ENCODE results near the gene NEK6. TPM values are rescaled to one million over a fixed set of nuclear protein-coding genes. Genes with fewer than 3 reads are reported as not detected.
A peak's percentile ranks its signal among the peaks of the same experiment; 100 is the strongest.

The NEK6 gene
- total and polyA plus RNA-seq, 11 donors: 1.8 to 42.4 (median 6.4) TPM

DNA sequence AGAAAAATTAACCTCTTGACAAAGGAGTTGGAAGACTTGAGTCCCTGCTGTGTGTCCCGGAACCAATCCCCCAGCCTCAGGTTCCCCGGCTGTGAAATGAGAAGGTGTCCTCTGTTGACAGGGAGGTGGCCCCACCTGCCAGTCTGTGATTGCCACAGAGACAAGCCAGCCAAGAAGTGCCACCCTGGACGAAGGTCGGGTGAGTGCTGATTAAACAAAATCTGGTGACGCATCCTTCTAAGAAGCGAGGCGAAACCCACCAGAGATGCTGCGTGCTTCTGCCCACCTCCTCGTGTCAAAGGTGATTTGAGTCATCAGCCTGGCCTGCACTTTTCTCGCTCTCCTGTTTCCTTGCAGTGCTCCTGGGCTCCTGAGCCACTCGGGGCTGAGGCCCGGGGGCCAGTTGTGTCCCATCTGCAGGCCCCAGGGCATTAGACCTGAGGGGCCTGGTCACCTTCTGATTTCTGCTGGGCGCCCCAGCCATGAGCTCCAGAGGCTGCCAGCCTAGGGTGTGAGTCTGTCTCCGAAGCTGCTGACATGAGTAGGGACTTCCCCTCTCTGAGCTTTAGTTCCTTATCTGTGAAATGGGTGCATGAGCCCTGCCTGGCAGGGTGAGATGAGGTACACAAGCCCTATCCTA, 28.7 kb downstream of the NEK6 start:
- Histone ChIP-seq H3K27me3 (no peaks in the 10 kb centered on the region), H3K4me1 (peaks cover 14 to 94% (median 62%) of the 10 kb centered on the region in 12 donors), H3K27ac (peak overlapping the region in 10 of 12 donors; percentile 20 to 88 (median 41)), H3K36me3 (peaks cover 0 to 12% (median 0%) of the 10 kb centered on the region in 9 donors), H3K9me3 (no peaks in the 10 kb centered on the region), H3K4me3 (peak overlapping the region in 1 of 12 donors; percentile 28)
- WGBS, 4 donors: 80 to 90% (median 85%) methylated on average over 14 of the region's 14 CpGs
- DNase-seq (peak in 1 of 5 donors; percentile 60), ATAC-seq (no peak)
- intact Hi-C loops (cut with DNase I): loop anchor here in 1 of 10 donors (10.0 kb wide), 1 partner anchor 72 kb away; no protein-coding TSS in a partner anchor
- no peak for TF ChIP-seq POLR2A (IDR thresholded peaks at IDR 0.05)
- TF ChIP-seq, protein P1, sequence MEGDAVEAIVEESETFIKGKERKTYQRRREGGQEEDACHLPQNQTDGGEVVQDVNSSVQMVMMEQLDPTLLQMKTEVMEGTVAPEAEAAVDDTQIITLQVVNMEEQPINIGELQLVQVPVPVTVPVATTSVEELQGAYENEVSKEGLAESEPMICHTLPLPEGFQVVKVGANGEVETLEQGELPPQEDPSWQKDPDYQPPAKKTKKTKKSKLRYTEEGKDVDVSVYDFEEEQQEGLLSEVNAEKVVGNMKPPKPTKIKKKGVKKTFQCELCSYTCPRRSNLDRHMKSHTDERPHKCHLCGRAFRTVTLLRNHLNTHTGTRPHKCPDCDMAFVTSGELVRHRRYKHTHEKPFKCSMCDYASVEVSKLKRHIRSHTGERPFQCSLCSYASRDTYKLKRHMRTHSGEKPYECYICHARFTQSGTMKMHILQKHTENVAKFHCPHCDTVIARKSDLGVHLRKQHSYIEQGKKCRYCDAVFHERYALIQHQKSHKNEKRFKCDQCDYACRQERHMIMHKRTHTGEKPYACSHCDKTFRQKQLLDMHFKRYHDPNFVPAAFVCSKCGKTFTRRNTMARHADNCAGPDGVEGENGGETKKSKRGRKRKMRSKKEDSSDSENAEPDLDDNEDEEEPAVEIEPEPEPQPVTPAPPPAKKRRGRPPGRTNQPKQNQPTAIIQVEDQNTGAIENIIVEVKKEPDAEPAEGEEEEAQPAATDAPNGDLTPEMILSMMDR (IDR thresholded peaks at IDR 0.05): no peak

- Histone ChIP-seq H3K9me3 (no peaks in the 10 kb centered on the region), H3K4me3 (no peak overlapping the region), H3K36me3 (peaks cover 0 to 12% (median 0%) of the 10 kb centered on the region in 9 donors), H3K27me3 (no peaks in the 10 kb centered on the region), H3K4me1 (peaks cover 12 to 92% (median 59%) of the 10 kb centered on the region in 12 donors), H3K27ac (peak overlapping the region in 1 of 12 donors; percentile 43)
- WGBS, 4 donors: 77 to 85% (median 82%) methylated on average over 8 to 21 of the region's 21 CpGs
- no peak for TF ChIP-seq POLR2A (IDR thresholded peaks at IDR 0.05)
- TF ChIP-seq, protein P1 (IDR thresholded peaks at IDR 0.05): no peak
- peak in 3 of 4 donors; percentile 3 to 7 (median 6) for ATAC-seq
- peak in 1 of 5 donors; percentile 64 for DNase-seq
- intact Hi-C loops (cut with DNase I): no loop called here
These were observed 32.4 kb downstream of the NEK6 start for GRCh38 chr9:124290053-124290591.

DNA sequence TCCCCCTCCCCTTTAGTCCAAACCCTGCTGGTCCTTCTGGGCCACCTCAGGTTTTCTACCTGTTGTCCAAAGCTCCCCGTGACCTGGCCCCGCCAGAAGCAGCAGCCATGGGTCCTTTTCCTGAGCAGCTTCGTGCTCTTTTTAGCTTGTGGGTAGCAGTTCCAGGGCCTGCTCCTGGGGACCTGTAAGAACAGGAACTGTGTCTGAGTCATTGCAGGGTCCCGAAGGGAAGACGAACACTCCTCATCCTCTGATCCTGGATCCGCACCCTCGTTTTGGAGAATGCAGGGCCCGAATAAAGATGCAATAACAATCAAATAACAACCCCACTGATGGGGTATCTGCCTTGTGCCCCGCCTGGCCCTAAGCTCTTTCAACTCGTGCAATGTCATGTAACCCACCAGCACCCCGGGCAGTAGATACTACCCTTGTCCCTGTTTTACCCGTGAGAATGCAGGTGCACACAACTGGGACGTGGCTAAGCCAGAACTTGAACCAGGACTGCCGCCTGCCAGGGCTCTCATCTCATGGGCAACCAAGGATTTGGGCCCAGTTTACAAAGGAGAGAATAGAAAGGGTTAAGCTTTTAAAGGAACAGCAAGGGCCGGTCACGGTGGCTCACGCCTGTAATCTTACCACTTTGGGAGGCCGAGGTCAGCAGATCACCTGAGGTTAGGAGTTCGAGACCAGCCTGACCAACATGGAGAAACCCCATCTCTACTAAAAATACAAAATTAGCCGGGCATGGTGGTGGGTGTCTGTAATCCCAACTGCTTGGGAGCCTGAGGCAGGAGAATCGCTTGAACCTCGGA, 33.2 kb downstream of the NEK6 start:
- peaks cover 0 to 12% (median 0%) of the 10 kb centered on the region in 9 donors for H3K36me3 ChIP-seq
- H3K4me1 ChIP-seq: peaks cover 12 to 92% (median 59%) of the 10 kb centered on the region in 12 donors
- ATAC-seq: peak in 2 of 4 donors; percentile 5 to 30
- peak overlapping the region in 2 of 12 donors; percentile 5 to 22 for H3K4me3 ChIP-seq
- no peaks in the 10 kb centered on the region for H3K27me3 ChIP-seq
- H3K9me3 ChIP-seq: no peaks in the 10 kb centered on the region
- TF ChIP-seq POLR2A (IDR thresholded peaks at IDR 0.05): no peak
- peak overlapping the region in 5 of 12 donors; percentile 23 to 52 (median 42) for H3K27ac ChIP-seq
- no peak for DNase-seq
- intact Hi-C loops (cut with DNase I): no loop called here
- 64 to 76% (median 69%) methylated on average over 22 of the region's 22 CpGs for WGBS, 4 donors

- Histone ChIP-seq H3K36me3 (peaks cover 0 to 7% (median 0%) of the 10 kb centered on the region in 9 donors), H3K4me3 (peak overlapping the region in 5 of 12 donors; percentile 5 to 26 (median 22)), H3K27ac (peak overlapping the region in 5 of 12 donors; percentile 23 to 52 (median 42)), H3K4me1 (peaks cover 18 to 93% (median 62%) of the 10 kb centered on the region in 12 donors), H3K27me3 (no peaks in the 10 kb centered on the region), H3K9me3 (no peaks in the 10 kb centered on the region)
- WGBS, 4 donors: 18 to 24% (median 22%) methylated on average over 9 to 11 of the region's 11 CpGs
- DNase-seq: peak; percentile 63 to 74 (median 66)
- peak; percentile 30 to 74 (median 56) for ATAC-seq
- intact Hi-C loops (cut with DNase I): no loop called here
- TF ChIP-seq, protein P1 (IDR thresholded peaks at IDR 0.05): no peak
- TF ChIP-seq POLR2A (IDR thresholded peaks at IDR 0.05): no peak
These were observed 34.1 kb downstream of the NEK6 start for GRCh38 chr9:124291801-124292396.
